ENCODE results near the gene CCDC149. TPM values are rescaled to one million over a fixed set of nuclear protein-coding genes. Genes with fewer than 3 reads are reported as not detected.

The CCDC149 gene
- total and polyA plus RNA-seq, 2 of the 8 experiments (the other 6 are each of a cell fraction or from before 2014, with no cell fraction given) = 2.2 to 5.6 TPM

DNA sequence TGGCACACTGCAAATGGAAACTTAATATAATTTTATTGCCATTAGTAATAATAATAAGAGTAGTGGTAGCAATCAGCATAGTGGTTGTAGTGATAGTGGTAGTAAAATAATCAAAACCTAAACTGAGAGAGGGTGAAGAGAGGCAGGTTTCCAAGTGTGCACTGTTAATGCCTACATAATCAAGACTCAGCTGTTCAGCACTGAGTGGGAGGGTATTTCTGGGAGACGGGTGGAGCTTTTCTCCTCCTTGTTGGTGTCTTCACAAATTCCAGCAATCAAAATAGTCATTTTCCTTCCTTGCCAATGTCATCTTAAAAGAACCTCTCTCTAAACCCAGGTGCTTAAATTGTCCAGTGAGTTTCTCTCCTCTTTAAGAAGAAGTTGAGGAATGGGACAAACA is 18.6 kb downstream of the CCDC149 start:
- Histone ChIP-seq H3K36me3 (ENCODE audit: control insufficient read depth in 2 of 4, insufficient read depth in 4 of 4, low read length in 3 of 4) (no peaks in the 10 kb centered on the region), H3K14ac (ENCODE audit: insufficient read length) (no peak overlapping the region), H3K4ac (replicated peaks; ENCODE audit: insufficient read length, low read depth, low read length) (no peak overlapping the region), H4K91ac (replicated peaks; ENCODE audit: insufficient read length, low read length) (no peak overlapping the region), H2AFZ (ENCODE audit: low read length) (no peak overlapping the region), H2BK20ac (ENCODE audit: low read length) (no peak overlapping the region), H3K4me2 (ENCODE audit: insufficient read depth in 1 of 2, low read depth in 2 of 2, low read length in 2 of 2) (no peak overlapping the region), H4K20me1 (replicated peaks in 1 of 2; ENCODE audit: control insufficient read depth in 1 of 2, insufficient read depth in 2 of 2, low read length in 2 of 2) (no peaks in the 10 kb centered on the region), H4K8ac (ENCODE audit: extremely low read depth, insufficient read depth, low read length) (no peak overlapping the region), H3K56ac (replicated peaks; ENCODE audit: insufficient read length, low read depth, low read length) (no peak overlapping the region), H3K18ac (ENCODE audit: extremely low read depth, low read length) (no peak overlapping the region), H3K27me3 (replicated peaks in 1 of 4; ENCODE audit: control insufficient read depth in 3 of 4, extremely low read depth in 1 of 4, insufficient read depth in 3 of 4, low read length in 3 of 4) (no peaks in the 10 kb centered on the region), H2BK120ac (replicated peaks; ENCODE audit: low read depth, low read length) (no peak overlapping the region), H3K9me3 (ENCODE audit: insufficient read depth in 2 of 2, low read depth in 1 of 2, low read length in 1 of 2) (no peaks in the 10 kb centered on the region), H2AK5ac (ENCODE audit: low read depth, low read length) (no peak overlapping the region), H3K79me1 (ENCODE audit: low read depth, low read length) (no peaks in the 10 kb centered on the region), H3K23ac (ENCODE audit: insufficient read length) (no peak overlapping the region), H3K9ac (replicated peaks in 1 of 4; ENCODE audit: extremely low read depth in 1 of 4, low read depth in 3 of 4, low read length in 3 of 4) (no peak overlapping the region), H2BK12ac (ENCODE audit: low read depth, low read length) (no peak overlapping the region), H3K4me3 (ENCODE audit: extremely low read depth in 1 of 4, insufficient read depth in 2 of 4, low read depth in 3 of 4, low read length in 4 of 4) (no peak overlapping the region), H3K4me1 (replicated peaks in 1 of 4; ENCODE audit: control insufficient read depth in 3 of 4, insufficient read depth in 4 of 4, low read length in 3 of 4) (peaks cover 0 to 4% (median 2%) of the 10 kb centered on the region in 4 experiments; a peak in 2 of 7 replicates), H2BK15ac (ENCODE audit: low read length) (no peak overlapping the region), H3K79me2 (ENCODE audit: control insufficient read depth in 1 of 2, insufficient read depth in 2 of 2, low read length in 2 of 2) (no peaks in the 10 kb centered on the region), H2BK5ac (ENCODE audit: low read depth, low read length) (no peak overlapping the region), H3K23me2 (ENCODE audit: low read depth, low read length) (no peaks in the 10 kb centered on the region), H4K5ac (ENCODE audit: insufficient read length, low read depth, low read length) (no peak overlapping the region), H3K27ac (ENCODE audit: low read depth, low read length) (no peak overlapping the region)
- TF ChIP-seq CBX5 (IDR thresholded peaks at IDR 0.05; ENCODE audit: low read depth, low read length) (no peak), TCF12 (IDR thresholded peaks at IDR 0.05; ENCODE audit: low read depth, low read length) (no peak)
- WGBS, 2 experiments (ENCODE audit: extremely low coverage in 1 of 2, insufficient coverage in 1 of 2, insufficient read length in 1 of 2, insufficient replicate concordance in 2 of 2, low coverage in 1 of 2, low lambda C conversion rate in 2 of 2, missing lambda C conversion rate in 1 of 2) = 89% methylated on average over 1 of the region's 1 CpG; no CpG with 5 or more reads in 1 of the 2 experiments
- FAIRE-seq (no peak), DNase-seq (ENCODE audit: low read depth in 1 of 2, low spot score in 2 of 2) (no peak)
- CTCF ChIA-PET (ENCODE audit: partially characterized antibody) = no interaction called here
- POLR2A ChIA-PET (ENCODE audit: partially characterized antibody) = no interaction called here
